B cell (primary cell): ENCODE results near the gene OTOGL.

Experiments
- CTCF ChIP-seq: fragments of 200-600 bp; IDR thresholded peaks from one replicate; pipeline ENCODE4 v1.8.0; 2022; ENCODE audit warnings: antibody characterized with exemption, mild to moderate bottlenecking
- EZH2 ChIP-seq: IDR thresholded peaks from 2 replicates; pipeline ENCODE4 v1.6.1; 2012; ENCODE audit warnings: borderline replicate concordance, low read depth, mild to moderate bottlenecking, moderate library complexity, low read length; ENCODE audit not compliant: insufficient read depth, poor library complexity, severe bottlenecking

- TF ChIP-seq CTCF (no peak), EZH2 (no peak)
These were observed 51.8 kb downstream of the OTOGL start for GRCh38 chr12:80151131-80151530.
